ENCODE results near the gene DNAJC9.
A peak's percentile ranks its signal among the peaks of the same experiment; 100 is the strongest.

DNAJC9 gene

GRCh38 chr10:73246646-73247508, at the start of gene DNAJC9:
DNAJC9 (minus strand) TSS chr10:73247255; CDS start chr10:73247189, 66 bp downstream.
- H3K36me3 ChIP-seq (ENCODE audit: control insufficient read depth, low read length), result peaks cover 90% of the 10 kb centered on the region
- H3K9me3 ChIP-seq (ENCODE audit: control insufficient read depth, insufficient read depth, low read length), result no peaks in the 10 kb centered on the region
- H3K27me3 ChIP-seq (ENCODE audit: control insufficient read depth, low read length), result no peaks in the 10 kb centered on the region
- peaks cover 90% of the 10 kb centered on the region for H3K79me2 ChIP-seq (ENCODE audit: control insufficient read depth, low read length)
- H3K4me3 ChIP-seq (ENCODE audit: low read length), result peak within 1 kb of the TSS; percentile 97
- H3K4me2 ChIP-seq (ENCODE audit: low read length), result peak within 1 kb of the TSS; percentile 91
- H3F3A ChIP-seq (ENCODE audit: control insufficient read depth, insufficient read depth), result peaks cover 30% of the 10 kb centered on the region
- H3K4me1 ChIP-seq (ENCODE audit: control insufficient read depth, low read length), result peaks cover 67% of the 10 kb centered on the region
- TF ChIP-seq CTCF (IDR thresholded peaks at IDR 0.05; ENCODE audit: low read depth, low read length, poor library complexity, severe bottlenecking) (peak; percentile 23), EZH2phosphoT487 (IDR thresholded peaks at IDR 0.05; ENCODE audit: borderline replicate concordance, low read length) (no peak)
- peak within 1 kb of the TSS; percentile 87 for H3K27ac ChIP-seq (ENCODE audit: low read depth, low read length)
- H4K20me1 ChIP-seq (ENCODE audit: control insufficient read depth, insufficient read depth, low read depth, low read length), result peaks cover 4% of the 10 kb centered on the region; the same call in 1 of the 2 replicates
- no peaks in the 10 kb centered on the region for H3K9me2 ChIP-seq (replicated peaks; ENCODE audit: control insufficient read depth, low read length)

DNA sequence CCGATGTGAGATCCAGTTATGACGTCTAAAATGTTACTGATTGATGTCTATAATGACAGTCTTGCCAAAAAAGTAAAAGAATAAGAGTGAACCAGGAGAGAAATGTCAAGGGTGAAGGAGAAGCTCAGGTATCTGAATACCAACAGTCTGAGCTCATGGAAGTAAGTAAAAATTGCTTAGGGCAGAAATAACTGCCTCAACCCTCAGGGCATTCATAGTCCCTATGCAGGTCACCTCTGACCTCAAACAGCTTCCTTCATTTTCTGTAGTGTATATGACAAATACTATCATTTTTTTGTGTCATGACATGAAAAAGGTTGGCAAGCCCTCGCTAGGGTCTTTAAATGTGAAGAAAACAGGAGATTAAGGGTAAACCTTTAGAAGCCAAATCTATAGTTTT, 46.4 kb upstream of the DNAJC9 start:
- Histone ChIP-seq H4K20me1 (ENCODE audit: control insufficient read depth, insufficient read depth, low read depth, low read length) (no peaks in the 10 kb centered on the region), H3K27me3 (ENCODE audit: control insufficient read depth, low read length) (peaks cover 26% of the 10 kb centered on the region), H3K4me1 (ENCODE audit: control insufficient read depth, low read length) (no peaks in the 10 kb centered on the region), H3K9me3 (ENCODE audit: control insufficient read depth, insufficient read depth, low read length) (peaks cover 4% of the 10 kb centered on the region; the same call in 1 of the 2 replicates), H3K4me2 (ENCODE audit: low read length) (no peak overlapping the region), H3K27ac (ENCODE audit: low read depth, low read length) (no peak overlapping the region), H3K4me3 (ENCODE audit: low read length) (no peak overlapping the region), H3K79me2 (ENCODE audit: control insufficient read depth, low read length) (no peaks in the 10 kb centered on the region), H3K9me2 (replicated peaks; ENCODE audit: control insufficient read depth, low read length) (no peaks in the 10 kb centered on the region), H3K36me3 (ENCODE audit: control insufficient read depth, low read length) (no peaks in the 10 kb centered on the region), H3F3A (ENCODE audit: control insufficient read depth, insufficient read depth) (no peaks in the 10 kb centered on the region)
- TF ChIP-seq CTCF (IDR thresholded peaks at IDR 0.05; ENCODE audit: low read depth, low read length, poor library complexity, severe bottlenecking), result no peak

GRCh38 chr10:73289958-73290357, 42.9 kb upstream of the DNAJC9 start:
- H4K20me1 ChIP-seq (ENCODE audit: control insufficient read depth, insufficient read depth, low read depth, low read length), result no peaks in the 10 kb centered on the region
- no peaks in the 10 kb centered on the region for H3F3A ChIP-seq (ENCODE audit: control insufficient read depth, insufficient read depth)
- no peak overlapping the region for H3K4me2 ChIP-seq (ENCODE audit: low read length)
- H3K4me3 ChIP-seq (ENCODE audit: low read length), result no peak overlapping the region
- TF ChIP-seq EZH2phosphoT487 (IDR thresholded peaks at IDR 0.05; ENCODE audit: borderline replicate concordance, low read length) (no peak), CTCF (IDR thresholded peaks at IDR 0.05; ENCODE audit: low read depth, low read length, poor library complexity, severe bottlenecking) (no peak)
- no peaks in the 10 kb centered on the region for H3K4me1 ChIP-seq (ENCODE audit: control insufficient read depth, low read length)
- H3K9me2 ChIP-seq (replicated peaks; ENCODE audit: control insufficient read depth, low read length), result no peaks in the 10 kb centered on the region
- H3K79me2 ChIP-seq (ENCODE audit: control insufficient read depth, low read length), result no peaks in the 10 kb centered on the region
- peaks cover 4% of the 10 kb centered on the region; the same call in 1 of the 2 replicates for H3K9me3 ChIP-seq (ENCODE audit: control insufficient read depth, insufficient read depth, low read length)
- H3K27me3 ChIP-seq (ENCODE audit: control insufficient read depth, low read length), result peaks cover 12% of the 10 kb centered on the region
- H3K27ac ChIP-seq (ENCODE audit: low read depth, low read length), result no peak overlapping the region
- no peaks in the 10 kb centered on the region for H3K36me3 ChIP-seq (ENCODE audit: control insufficient read depth, low read length)

All from DOHH2 (cell line).